Effector CD4-positive, alpha-beta T cell (primary cell): ENCODE data around the gene CHD3.

Source experiments
- DNase-seq: peaks from one replicate; pipeline ENCODE4 v3.0.0-alpha.2; 2020

The CHD3 gene

GRCh38 chr17:7903154-7904103 is 14.8 kb downstream of the CHD3 start:
- no peak for DNase-seq

- no peak for DNase-seq
Observed at GRCh38 chr17:7909089-7909488, 20.5 kb downstream of the CHD3 start.

GRCh38 chr17:7910281-7910680 is 21.7 kb downstream of the CHD3 start:
- DNase-seq: no peak

- DNase-seq: no peak
Observed at GRCh38 chr17:7910711-7911110, 22.1 kb downstream of the CHD3 start.

GRCh38 chr17:7911116-7911515 is 22.5 kb downstream of the CHD3 start:
- no peak for DNase-seq

GRCh38 chr17:7912927-7913524 is 24.4 kb downstream of the CHD3 start:
- peak; percentile 38 for DNase-seq

GRCh38 chr17:7915179-7915610 is 26.6 kb downstream of the CHD3 start:
- no peak for DNase-seq

GRCh38 chr17:7915611-7916384 is 27.2 kb downstream of the CHD3 start, which contains the start of gene RNF227:
RNF227 (minus strand) TSS chr17:7916289; CDS start chr17:7916195, 94 bp downstream.
- peak; percentile 67 for DNase-seq

GRCh38 chr17:7916385-7916682 is 27.7 kb downstream of the CHD3 start:
- DNase-seq: no peak

- DNase-seq: no peak
Observed at GRCh38 chr17:7916808-7917207, 28.2 kb downstream of the CHD3 start.

GRCh38 chr17:7922269-7922844 is 33.8 kb downstream of the CHD3 start:
- DNase-seq: no peak

- DNase-seq: peak; percentile 74
Observed at GRCh38 chr17:7922845-7923628, 34.4 kb downstream of the CHD3 start.

- no peak for DNase-seq
Observed at GRCh38 chr17:7927596-7927995, 39.0 kb downstream of the CHD3 start.

- DNase-seq: peak; percentile 46
Observed at GRCh38 chr17:7929158-7930023, 40.8 kb downstream of the CHD3 start, which contains the start of gene KCNAB3. KCNAB3 (minus strand) TSS chr17:7929856; CDS start chr17:7929435, 421 bp downstream.

- DNase-seq: no peak
Observed at GRCh38 chr17:7930841-7931631, 42.4 kb downstream of the CHD3 start.

GRCh38 chr17:7931709-7932482 is 43.3 kb downstream of the CHD3 start, which contains the start of the genes CNTROB and TRAPPC1:
CNTROB (plus strand) TSS chr17:7932206; CDS start chr17:7933080, 874 bp downstream.
TRAPPC1 (minus strand) TSS chr17:7931946; CDS start chr17:7931829, 117 bp downstream.
- peak; percentile 99 for DNase-seq

GRCh38 chr17:7932483-7932891 is 43.9 kb downstream of the CHD3 start:
- no peak for DNase-seq

GRCh38 chr17:7932949-7933348 is 44.4 kb downstream of the CHD3 start:
- no peak for DNase-seq

GRCh38 chr17:7935859-7936258 is 47.3 kb downstream of the CHD3 start:
- DNase-seq: no peak
